HepG2 (cell line): Measurements from ENCODE around the gene ZFP36. TPM values are rescaled to one million over a fixed set of nuclear protein-coding genes. Genes with fewer than 3 reads are reported as not detected.

Experiments used
- ARID5B ChIP-seq: IDR thresholded peaks from 2 replicates; pipeline ENCODE4 v1.4.0; 2020; ENCODE audit warnings: mild to moderate bottlenecking, missing genetic modification reagents
- ATF7-NPFF ChIP-seq: sonication (generic); formaldehyde crosslinking; IDR thresholded peaks from 2 replicates; pipeline ENCODE4 v1.8.1; 2023; ENCODE audit warnings: mild to moderate bottlenecking, low read depth, missing genetic modification reagents, moderate library complexity
- BATF2 ChIP-seq: sonication (generic); formaldehyde crosslinking; IDR thresholded peaks from 2 replicates; pipeline ENCODE4 v1.8.0; 2022; ENCODE audit warnings: mild to moderate bottlenecking, missing genetic modification reagents, moderate library complexity
- CAMTA2 ChIP-seq: sonication (generic); formaldehyde crosslinking; IDR thresholded peaks from 2 replicates; pipeline ENCODE4 v1.4.0; 2020; ENCODE audit warnings: mild to moderate bottlenecking, missing genetic modification reagents, borderline replicate concordance
- CREM ChIP-seq, 2 experiments: sonication (generic) in 1 of 2; formaldehyde crosslinking in 1 of 2; IDR thresholded peaks; 2 replicates each; pipeline versions ENCODE4 v1.4.0 to v1.6.1; 2016 to 2020; ENCODE audit warnings: antibody characterized with exemption in 1 of 2, mild to moderate bottlenecking in 1 of 2, missing genetic modification reagents in 1 of 2
- CSRNP1 ChIP-seq: sonication (generic); formaldehyde crosslinking; IDR thresholded peaks from 2 replicates; pipeline ENCODE4 v1.8.1; 2023; ENCODE audit warnings: mild to moderate bottlenecking, missing genetic modification reagents
- ESRRA ChIP-seq: sonication (generic); formaldehyde crosslinking; IDR thresholded peaks from 2 replicates; pipeline ENCODE4 v1.5.1; 2020; ENCODE audit warnings: mild to moderate bottlenecking, low read depth, missing genetic modification reagents
- HNF4G ChIP-seq, 2 experiments: sonication (generic) in 1 of 2; formaldehyde crosslinking in 1 of 2; IDR thresholded peaks; 2 replicates each; pipeline versions ENCODE4 v1.4.0 to v1.6.1; 2011 to 2020; ENCODE audit warnings: borderline replicate concordance in 2 of 2, low read depth in 2 of 2, mild to moderate bottlenecking in 2 of 2, low read length in 1 of 2, missing genetic modification reagents in 1 of 2, moderate library complexity in 1 of 2
- MIER3 ChIP-seq: IDR thresholded peaks from 2 replicates; pipeline ENCODE4 v1.6.1; 2016; ENCODE audit warnings: missing compliant biosample characterization, borderline replicate concordance
- NR2F6 ChIP-seq, 2 experiments: IDR thresholded peaks; 2 replicates each; pipeline ENCODE4 v1.6.1; 2016; ENCODE audit warnings: antibody characterized with exemption in 1 of 2, mild to moderate bottlenecking in 1 of 2
- RFX1 ChIP-seq: fragments of 450-650 bp; IDR thresholded peaks from 2 replicates; pipeline ENCODE4 v1.6.1; 2017
- SP1 ChIP-seq, 2 experiments: fragments of 450-650 bp in 1 of 2; sonication (generic) in 1 of 2; formaldehyde crosslinking in 1 of 2; IDR thresholded peaks; 2 replicates each; pipeline versions ENCODE4 v1.4.0 to v1.6.1; 2016 to 2020; ENCODE audit warnings: missing genetic modification reagents in 1 of 2
- SUZ12 ChIP-seq: fragments of 150-350 bp; IDR thresholded peaks from 2 replicates; pipeline ENCODE4 v1.6.1; 2014; ENCODE audit warnings: low read depth, low read length
- YY1 ChIP-seq: IDR thresholded peaks from 2 replicates; pipeline ENCODE4 v1.6.1; 2011; ENCODE audit warnings: low read length, low read depth, moderate library complexity, mild to moderate bottlenecking; ENCODE audit not compliant: insufficient read depth, insufficient replicate concordance
- ZGPAT ChIP-seq: IDR thresholded peaks from 2 replicates; pipeline ENCODE4 v1.6.1; 2016; ENCODE audit warnings: mild to moderate bottlenecking
- ZNF263 ChIP-seq: sonication (generic); formaldehyde crosslinking; IDR thresholded peaks from 2 replicates; pipeline ENCODE4 v1.4.0; 2020; ENCODE audit warnings: missing genetic modification reagents
- ZNF331 ChIP-seq: sonication (generic); formaldehyde crosslinking; IDR thresholded peaks from 2 replicates; pipeline ENCODE4 v1.4.0; 2020; ENCODE audit warnings: missing genetic modification reagents
- ZNF839 ChIP-seq: sonication (generic); formaldehyde crosslinking; IDR thresholded peaks from 2 replicates; pipeline ENCODE4 v1.4.0; 2020; ENCODE audit warnings: missing genetic modification reagents, mild to moderate bottlenecking, borderline replicate concordance
- ZSCAN20 ChIP-seq: sonication (generic); formaldehyde crosslinking; IDR thresholded peaks from 2 replicates; pipeline ENCODE4 v1.4.0; 2020; ENCODE audit warnings: missing genetic modification reagents, mild to moderate bottlenecking, borderline replicate concordance
- polyA plus RNA-seq, 8 experiments: library from polyadenylated mRNA; depleted of rRNA in 3 of 8; stranded (reverse) in 7 of 8; unstranded in 1 of 8; fragments of >200 nt; fragmentation: Illumina TruSeq in 4 of 8; extraction: Trizol in 4 of 8; gene quantifications; 2 replicates each; pipeline versions ENCODE4 v1.2.1 to v1.2.3, GENCODE V29; 2011 to 2016; ENCODE audit warnings: low read depth in 4 of 8, missing spikeins in 1 of 8, mixed read lengths in 1 of 8; ENCODE audit not compliant: insufficient read depth in 1 of 8
- total RNA-seq, 5 experiments: library from RNA; depleted of rRNA; stranded (reverse); fragments of >200 nt; fragmentation: Illumina TruSeq; extraction: Trizol; gene quantifications; 2 replicates each; pipeline ENCODE4 v1.2.3, GENCODE V29; 2016; ENCODE audit warnings: low read depth in 1 of 5

ZFP36 gene
- total and polyA plus RNA-seq, 2 of the 13 experiments (the other 11 are each of a cell fraction or from before 2014, with no cell fraction given) = 1.4 to 1.7 TPM

GRCh38 chr19:39411081-39411831 is 4.6 kb downstream of the ZFP36 start (continued):
- TF ChIP-seq ZNF839 (CRISPR knock-in tag) (0 out of 2 replicates have a peak, but pooled peaks have one; percentile 47), HNF4G (IDR thresholded peaks at IDR 0.05; ENCODE audit: borderline replicate concordance, low read depth, low read length) (peak; percentile 96), HNF4G (CRISPR knock-in tag; IDR thresholded peaks at IDR 0.05; ENCODE audit: borderline replicate concordance, low read depth) (peak; percentile 90), MIER3 (CRISPR knock-in tag) (peak; percentile 59; the same call in 1 of the 2 replicates), ZNF331 (no peak), CSRNP1 (no peak), SP1 (IDR thresholded peaks at IDR 0.05) (no peak), SP1 (CRISPR knock-in tag; IDR thresholded peaks at IDR 0.05) (no peak), ARID5B (CRISPR knock-in tag) (peak; percentile 62; the same call in 1 of the 2 replicates), CREM (IDR thresholded peaks at IDR 0.05) (peak; percentile 68; the same call in 1 of the 2 replicates), CREM (CRISPR knock-in tag; IDR thresholded peaks at IDR 0.05) (no peak), SUZ12 (no peak), ATF7-NPFF (CRISPR knock-in tag) (0 out of 2 replicates have a peak, but pooled peaks have one; percentile 14), NR2F6 (IDR thresholded peaks at IDR 0.05) (peak; percentile 84), NR2F6 (CRISPR knock-in tag; IDR thresholded peaks at IDR 0.05) (peak; percentile 88), YY1 (peak; percentile 53), BATF2 (no peak), ZSCAN20 (CRISPR knock-in tag) (no peak), CAMTA2 (no peak), ZGPAT (0 out of 2 replicates have a peak, but pooled peaks have one; percentile 13), ESRRA (peak; percentile 70), ZNF263 (CRISPR knock-in tag) (peak; percentile 86), RFX1 (no peak)
